ENCODE results near the gene GPR156. TPM values are rescaled to one million over a fixed set of nuclear protein-coding genes. Genes with fewer than 3 reads are reported as not detected.

Gene GPR156
- total RNA-seq, 1 donor from 2014 or later, result 0.21 TPM

DNA sequence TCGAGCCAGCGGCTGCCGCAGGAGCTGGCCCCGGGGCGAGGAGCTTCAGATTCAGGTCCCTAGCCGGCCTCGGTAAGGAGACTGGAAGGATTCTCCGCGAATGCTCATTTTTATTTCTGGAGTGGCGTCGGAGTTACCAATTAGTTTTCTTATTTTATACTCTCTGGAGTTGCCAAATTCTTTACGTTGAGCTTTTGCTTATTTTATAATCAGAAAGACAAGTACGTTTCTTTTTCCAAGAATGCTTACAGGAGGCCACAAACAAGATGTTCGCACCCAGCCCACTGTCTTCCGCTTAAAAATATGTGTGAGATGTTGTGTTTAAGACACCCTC is 453 bp upstream of the GPR156 start:
- DNase-seq (ENCODE audit: low spot score), result no peak
- Mint-ChIP-seq H3K27ac (ENCODE audit: unreplicated experiment) (no peak overlapping the region), H3K4me3 (ENCODE audit: unreplicated experiment) (no peak overlapping the region), H3K9me3 (ENCODE audit: unreplicated experiment) (no peaks in the 10 kb centered on the region), H3K4me1 (ENCODE audit: unreplicated experiment) (no peaks in the 10 kb centered on the region), H3K27me3 (ENCODE audit: unreplicated experiment) (peaks cover 13% of the 10 kb centered on the region), H3K36me3 (ENCODE audit: low read depth, unreplicated experiment) (no peaks in the 10 kb centered on the region)
- TF ChIP-seq, protein P1, sequence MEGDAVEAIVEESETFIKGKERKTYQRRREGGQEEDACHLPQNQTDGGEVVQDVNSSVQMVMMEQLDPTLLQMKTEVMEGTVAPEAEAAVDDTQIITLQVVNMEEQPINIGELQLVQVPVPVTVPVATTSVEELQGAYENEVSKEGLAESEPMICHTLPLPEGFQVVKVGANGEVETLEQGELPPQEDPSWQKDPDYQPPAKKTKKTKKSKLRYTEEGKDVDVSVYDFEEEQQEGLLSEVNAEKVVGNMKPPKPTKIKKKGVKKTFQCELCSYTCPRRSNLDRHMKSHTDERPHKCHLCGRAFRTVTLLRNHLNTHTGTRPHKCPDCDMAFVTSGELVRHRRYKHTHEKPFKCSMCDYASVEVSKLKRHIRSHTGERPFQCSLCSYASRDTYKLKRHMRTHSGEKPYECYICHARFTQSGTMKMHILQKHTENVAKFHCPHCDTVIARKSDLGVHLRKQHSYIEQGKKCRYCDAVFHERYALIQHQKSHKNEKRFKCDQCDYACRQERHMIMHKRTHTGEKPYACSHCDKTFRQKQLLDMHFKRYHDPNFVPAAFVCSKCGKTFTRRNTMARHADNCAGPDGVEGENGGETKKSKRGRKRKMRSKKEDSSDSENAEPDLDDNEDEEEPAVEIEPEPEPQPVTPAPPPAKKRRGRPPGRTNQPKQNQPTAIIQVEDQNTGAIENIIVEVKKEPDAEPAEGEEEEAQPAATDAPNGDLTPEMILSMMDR (IDR thresholded peaks at IDR 0.05; ENCODE audit: unreplicated experiment), result no peak

- Mint-ChIP-seq H3K4me1 (ENCODE audit: unreplicated experiment) (no peaks in the 10 kb centered on the region), H3K9me3 (ENCODE audit: unreplicated experiment) (no peaks in the 10 kb centered on the region), H3K27ac (ENCODE audit: unreplicated experiment) (no peak overlapping the region), H3K4me3 (ENCODE audit: unreplicated experiment) (no peak overlapping the region), H3K36me3 (ENCODE audit: low read depth, unreplicated experiment) (no peaks in the 10 kb centered on the region), H3K27me3 (ENCODE audit: unreplicated experiment) (peaks cover 9% of the 10 kb centered on the region)
- no peak for DNase-seq (ENCODE audit: low spot score)
- TF ChIP-seq, protein P1 (IDR thresholded peaks at IDR 0.05; ENCODE audit: unreplicated experiment), result no peak
Observed at GRCh38 chr3:120281261-120281660, 3.8 kb downstream of the GPR156 start.

DNA sequence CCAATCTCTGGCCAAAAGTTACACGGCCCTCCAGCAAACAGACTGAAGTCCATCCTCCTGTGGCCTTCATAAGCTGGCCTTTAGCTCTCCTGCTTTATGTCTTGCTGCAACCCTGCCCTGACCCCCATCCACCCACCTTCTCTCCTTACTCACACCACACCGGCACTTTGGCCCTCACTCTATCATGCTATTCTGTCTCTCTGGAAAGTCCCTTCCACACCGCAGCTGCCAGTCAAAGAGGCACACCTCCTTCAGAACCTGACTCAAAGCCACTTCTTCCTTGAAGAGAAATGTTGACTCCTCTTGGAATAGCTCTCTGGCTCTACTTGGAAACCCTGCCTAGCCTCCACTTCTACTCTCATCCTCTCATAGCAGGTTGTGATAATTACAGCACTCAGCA is 4.5 kb downstream of the GPR156 start:
- TF ChIP-seq, protein P1 (IDR thresholded peaks at IDR 0.05; ENCODE audit: unreplicated experiment), result no peak
- no peaks in the 10 kb centered on the region for H3K9me3 Mint-ChIP-seq (ENCODE audit: unreplicated experiment)
- no peak for DNase-seq (ENCODE audit: low spot score)
- no peak overlapping the region for H3K4me3 Mint-ChIP-seq (ENCODE audit: unreplicated experiment)
- H3K27ac Mint-ChIP-seq (ENCODE audit: unreplicated experiment), result no peak overlapping the region
- no peaks in the 10 kb centered on the region for H3K36me3 Mint-ChIP-seq (ENCODE audit: low read depth, unreplicated experiment)
- H3K27me3 Mint-ChIP-seq (ENCODE audit: unreplicated experiment), result peaks cover 7% of the 10 kb centered on the region
- H3K4me1 Mint-ChIP-seq (ENCODE audit: unreplicated experiment), result peaks cover 3% of the 10 kb centered on the region

DNA sequence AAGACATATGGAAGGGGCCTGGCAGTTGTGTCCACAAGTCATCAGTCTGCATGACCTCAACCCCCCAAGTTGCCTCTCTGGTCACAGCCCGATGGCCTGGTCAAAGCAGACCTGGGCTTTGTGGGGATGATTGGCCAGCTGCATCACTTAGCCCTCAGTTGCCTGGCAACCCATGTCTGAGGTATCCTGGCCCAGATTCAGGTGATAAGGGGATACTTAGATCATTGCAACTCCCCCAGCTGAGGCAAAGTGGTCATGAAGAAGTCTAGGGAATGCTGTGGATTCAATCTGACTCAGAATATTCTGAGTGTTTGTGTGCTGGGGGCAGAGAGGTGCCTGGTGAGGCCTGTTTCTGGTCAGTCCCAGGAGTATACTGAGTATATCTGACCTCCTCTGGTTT is 5.0 kb downstream of the GPR156 start:
- Mint-ChIP-seq H3K27me3 (ENCODE audit: unreplicated experiment) (peaks cover 7% of the 10 kb centered on the region), H3K27ac (ENCODE audit: unreplicated experiment) (no peak overlapping the region), H3K4me3 (ENCODE audit: unreplicated experiment) (no peak overlapping the region), H3K36me3 (ENCODE audit: low read depth, unreplicated experiment) (no peaks in the 10 kb centered on the region), H3K9me3 (ENCODE audit: unreplicated experiment) (no peaks in the 10 kb centered on the region), H3K4me1 (ENCODE audit: unreplicated experiment) (peaks cover 3% of the 10 kb centered on the region)
- no peak for DNase-seq (ENCODE audit: low spot score)
- TF ChIP-seq, protein P1 (IDR thresholded peaks at IDR 0.05; ENCODE audit: unreplicated experiment), result no peak

DNA sequence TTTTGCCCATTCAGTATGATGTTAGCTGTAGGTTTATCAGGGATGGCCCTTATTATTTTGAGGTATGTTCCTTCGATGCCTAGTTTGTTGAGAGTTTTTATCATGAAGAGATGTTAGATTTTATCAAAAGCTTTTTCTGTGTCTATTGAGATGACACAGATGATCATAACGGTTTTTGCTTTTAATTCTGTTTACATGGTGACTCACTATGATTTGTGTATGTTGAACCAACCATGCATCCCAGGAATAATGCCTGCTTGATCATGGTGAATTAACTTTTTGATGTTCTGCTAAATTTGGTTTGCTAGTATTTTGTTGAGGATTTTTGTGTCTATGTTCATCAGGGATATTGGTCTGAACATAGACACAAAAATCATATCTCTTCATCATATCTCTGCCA is 8.3 kb downstream of the GPR156 start:
- Mint-ChIP-seq H3K9me3 (ENCODE audit: unreplicated experiment) (no peaks in the 10 kb centered on the region), H3K36me3 (ENCODE audit: low read depth, unreplicated experiment) (no peaks in the 10 kb centered on the region), H3K4me3 (ENCODE audit: unreplicated experiment) (no peak overlapping the region), H3K4me1 (ENCODE audit: unreplicated experiment) (peaks cover 3% of the 10 kb centered on the region), H3K27ac (ENCODE audit: unreplicated experiment) (no peak overlapping the region), H3K27me3 (ENCODE audit: unreplicated experiment) (peaks cover 2% of the 10 kb centered on the region)
- TF ChIP-seq, protein P1 (IDR thresholded peaks at IDR 0.05; ENCODE audit: unreplicated experiment), result no peak
- no peak for DNase-seq (ENCODE audit: low spot score)

Measured in endothelial cell (in vitro differentiated cells).